ENCODE data around the gene CCSER1.
"Not testable (repeated sequence)": the region's sequence is repeated elsewhere in the genome, so short reads cannot be mapped to it uniquely, and the experiment has no call there.

Gene CCSER1

DNA sequence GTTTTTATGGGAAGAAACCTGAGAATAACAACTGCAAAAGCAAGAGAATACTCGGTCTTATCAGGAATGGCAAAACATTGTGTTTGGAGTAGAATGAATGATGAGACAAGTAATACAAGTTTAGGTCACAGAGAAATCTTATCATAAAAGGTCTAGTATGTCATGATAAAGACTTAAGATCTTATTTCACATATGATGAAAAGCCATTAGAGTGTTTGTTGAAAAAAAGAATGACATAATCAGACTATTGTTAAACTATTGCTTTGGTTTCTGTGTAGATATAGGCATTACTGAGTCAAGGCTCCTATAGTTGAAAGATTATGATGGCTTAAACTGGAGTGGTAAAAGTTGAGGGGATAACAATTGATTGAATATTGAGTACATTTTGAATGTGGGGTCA, 603.6 kb downstream of the CCSER1 start:
- no peak for DNase-seq

DNA sequence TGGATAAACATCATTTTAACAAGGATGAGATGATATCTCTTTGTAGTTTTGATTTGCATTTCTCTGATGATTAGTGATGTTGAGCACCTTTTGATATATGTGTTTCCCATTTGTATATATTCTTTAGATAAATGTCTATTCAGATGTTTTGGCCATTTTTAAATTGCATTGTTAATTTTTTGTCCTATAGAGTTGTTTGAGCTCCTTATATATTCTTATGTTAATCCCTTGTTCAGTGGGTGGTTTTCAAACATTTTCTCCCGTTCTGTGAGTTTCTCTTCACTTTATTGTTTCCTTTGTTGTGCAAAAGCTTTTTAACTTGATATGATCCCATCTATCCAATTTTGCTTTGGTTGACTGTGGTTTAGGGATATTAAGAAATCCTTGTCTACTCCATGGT, 606.0 kb downstream of the CCSER1 start:
- DNase-seq = no peak

DNA sequence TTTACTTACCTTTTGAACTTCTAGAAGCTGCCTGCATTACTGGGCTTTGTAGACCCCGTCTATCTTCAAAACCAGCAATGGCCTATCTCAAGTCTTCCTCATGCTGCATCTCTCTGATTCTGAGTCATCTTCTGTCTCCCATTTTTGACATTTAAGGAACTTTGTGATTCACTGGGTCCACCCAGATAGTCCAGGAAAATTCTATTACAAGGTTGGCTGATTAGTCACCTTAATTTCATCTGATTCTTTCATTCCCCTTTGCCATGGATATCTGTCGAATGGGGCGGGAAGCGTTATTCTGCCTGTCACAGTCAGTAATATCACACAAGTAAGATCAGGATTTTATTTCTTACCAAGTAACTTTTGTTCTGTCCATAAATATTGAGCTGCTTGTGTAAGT, 618.0 kb downstream of the CCSER1 start:
- no peak for DNase-seq

DNA sequence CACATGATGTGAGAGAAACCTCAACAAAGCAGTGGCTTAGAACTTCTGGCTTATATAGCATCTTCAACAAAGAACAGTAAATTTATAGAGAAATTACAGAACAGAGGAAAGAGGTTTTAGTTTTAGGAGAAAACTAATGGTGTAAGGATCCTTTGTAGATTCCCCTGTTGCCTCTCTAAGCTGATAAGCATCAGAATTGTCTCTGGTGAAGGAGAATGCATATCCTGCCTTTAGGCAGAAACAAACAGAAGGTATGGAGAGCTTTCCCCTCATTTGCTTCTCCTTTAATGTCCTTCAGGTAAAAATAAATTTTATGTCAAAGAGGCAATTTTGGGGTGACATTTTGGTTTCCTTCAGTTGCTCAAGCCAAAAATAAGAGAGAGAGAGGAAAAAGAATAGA, 625.9 kb downstream of the CCSER1 start:
- DNase-seq = no peak

DNA sequence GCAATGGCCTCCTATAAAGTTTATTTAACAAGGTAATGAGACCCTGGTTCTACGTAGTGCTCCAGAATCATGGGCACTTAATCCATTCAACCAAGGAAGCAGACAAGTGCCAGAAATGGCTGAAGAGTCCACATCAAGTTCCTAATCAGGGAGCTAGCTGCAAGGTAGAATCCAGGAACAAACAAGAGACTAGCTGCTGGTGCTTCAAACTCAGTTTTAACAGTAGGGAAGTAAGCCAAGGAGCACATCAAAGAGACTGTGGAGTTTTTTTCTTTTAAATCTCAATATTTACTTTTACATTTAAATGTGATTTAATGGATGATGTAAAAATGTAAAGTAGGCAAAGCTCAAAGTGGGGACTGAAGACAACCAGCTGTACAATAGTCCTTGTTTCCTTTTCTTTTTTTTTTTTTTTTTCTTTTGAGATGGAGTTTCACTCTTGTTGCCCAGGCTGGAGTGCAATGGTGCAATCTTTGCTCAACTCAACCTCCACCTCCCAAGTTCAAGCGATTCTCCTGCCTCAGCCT, 630.4 kb downstream of the CCSER1 start:
- no peak for DNase-seq

DNA sequence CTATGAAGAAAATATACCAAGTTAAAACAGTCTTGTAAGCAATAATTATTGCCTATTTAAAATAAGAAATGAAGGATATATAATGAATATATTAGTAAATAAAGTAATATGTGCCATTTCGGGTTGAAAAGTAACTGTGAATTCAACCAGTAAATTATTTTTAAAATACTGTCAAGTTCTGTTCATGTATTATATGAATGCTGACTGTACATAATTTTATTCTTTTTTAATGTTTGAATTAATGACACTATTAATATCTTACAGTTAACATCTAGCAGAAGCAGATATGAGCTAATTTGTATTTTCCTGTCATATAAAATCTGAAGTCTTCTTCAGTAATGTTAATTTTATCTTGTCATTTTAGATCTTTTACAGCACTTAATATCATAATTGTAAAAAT, 632.9 kb downstream of the CCSER1 start:
- no peak for DNase-seq

DNA sequence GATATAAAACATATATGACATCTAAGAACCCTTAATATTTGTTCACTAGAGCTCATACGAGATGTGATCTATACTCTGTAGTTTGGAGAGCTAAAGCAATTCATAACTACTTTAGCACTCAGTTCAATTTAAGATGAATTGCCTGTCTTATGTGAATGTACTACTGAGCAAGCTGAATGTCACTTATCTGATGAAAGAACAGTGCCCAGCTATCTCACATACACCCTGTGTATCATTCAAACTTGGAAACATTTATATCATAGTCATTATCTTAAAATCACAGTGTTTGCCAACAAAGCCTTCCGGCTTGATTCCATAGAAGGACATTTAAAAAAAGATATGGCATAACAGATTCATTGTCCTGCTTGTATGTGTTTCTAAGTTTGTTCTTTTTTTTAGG, 639.6 kb downstream of the CCSER1 start:
- DNase-seq = no peak

DNA sequence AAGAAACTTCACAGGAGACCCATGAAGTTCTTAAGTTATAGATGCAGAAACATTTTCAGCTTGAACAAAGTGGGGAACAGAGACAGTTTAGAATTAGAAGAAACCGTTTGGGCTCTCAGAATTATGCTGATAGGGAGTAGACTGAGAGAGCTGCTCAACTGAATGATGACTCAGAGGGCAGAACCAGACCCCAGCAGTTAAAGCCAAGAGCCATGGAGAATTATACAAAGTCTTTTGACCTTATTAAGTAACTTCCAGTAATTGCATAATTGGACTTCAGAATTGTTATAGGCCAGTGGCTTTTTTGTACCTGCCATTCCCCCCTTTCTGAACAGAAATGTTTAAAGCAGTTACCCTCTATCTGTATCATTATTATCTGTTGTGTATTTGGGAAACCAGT, 642.1 kb downstream of the CCSER1 start:
- DNase-seq = no peak

DNA sequence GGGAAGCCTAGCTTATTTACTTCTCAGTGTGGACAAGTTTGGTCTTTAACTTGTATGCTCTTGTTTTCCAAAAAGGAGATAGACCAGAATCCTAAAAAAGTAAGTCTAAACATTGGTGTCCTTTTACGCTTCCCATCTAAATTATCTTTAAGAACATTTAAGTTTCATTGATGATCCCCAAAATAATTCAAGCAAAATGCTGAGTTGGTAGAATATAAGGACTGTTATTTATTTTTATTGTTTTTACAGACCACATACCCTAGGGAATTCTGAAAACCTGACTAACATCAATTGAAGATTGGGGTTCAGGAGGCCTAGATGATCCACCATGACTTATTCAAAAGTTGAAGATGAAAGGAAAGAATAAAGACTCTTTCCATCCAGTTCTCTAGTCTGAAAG, 653.0 kb downstream of the CCSER1 start:
- no peak for DNase-seq

DNA sequence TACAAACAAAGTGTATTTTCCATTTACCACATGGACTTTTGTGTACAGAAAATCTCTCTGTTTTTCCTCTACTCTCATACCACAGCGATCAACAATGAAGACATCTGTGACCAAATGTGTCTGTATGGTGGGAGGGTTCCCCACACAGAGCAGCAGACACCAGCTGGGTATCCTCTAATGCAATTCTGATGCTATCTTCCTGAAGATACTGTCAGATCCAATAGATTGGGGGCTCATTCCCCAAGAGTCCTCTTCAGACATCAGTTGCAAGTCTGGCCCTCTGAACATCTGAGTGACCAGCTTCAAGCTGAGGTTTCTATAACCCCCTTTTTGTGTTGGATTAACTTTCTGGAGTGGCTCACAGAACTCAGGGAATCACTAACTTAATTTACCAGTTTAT, 659.4 kb downstream of the CCSER1 start:
- no peak for DNase-seq

DNA sequence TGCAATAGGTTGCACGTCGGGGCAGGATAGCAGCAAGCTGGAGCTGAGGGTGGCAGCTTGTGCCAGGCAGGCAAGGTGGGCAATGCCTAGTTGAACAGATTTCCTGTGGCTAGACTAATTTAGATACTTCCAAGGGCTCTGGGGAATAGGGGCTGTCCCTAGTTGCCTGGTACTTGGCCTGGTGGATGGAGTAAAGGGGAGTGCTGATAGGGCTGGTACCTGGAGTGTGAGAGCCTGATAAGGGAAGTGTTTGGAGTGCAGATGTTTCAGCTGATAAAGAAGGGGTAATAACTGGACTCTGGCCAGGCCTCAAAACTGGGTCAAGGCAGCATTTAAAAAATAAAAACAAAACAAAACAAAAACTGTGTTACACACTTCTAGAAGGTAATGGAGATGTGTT, 665.5 kb downstream of the CCSER1 start:
- DNase-seq = no peak

DNA sequence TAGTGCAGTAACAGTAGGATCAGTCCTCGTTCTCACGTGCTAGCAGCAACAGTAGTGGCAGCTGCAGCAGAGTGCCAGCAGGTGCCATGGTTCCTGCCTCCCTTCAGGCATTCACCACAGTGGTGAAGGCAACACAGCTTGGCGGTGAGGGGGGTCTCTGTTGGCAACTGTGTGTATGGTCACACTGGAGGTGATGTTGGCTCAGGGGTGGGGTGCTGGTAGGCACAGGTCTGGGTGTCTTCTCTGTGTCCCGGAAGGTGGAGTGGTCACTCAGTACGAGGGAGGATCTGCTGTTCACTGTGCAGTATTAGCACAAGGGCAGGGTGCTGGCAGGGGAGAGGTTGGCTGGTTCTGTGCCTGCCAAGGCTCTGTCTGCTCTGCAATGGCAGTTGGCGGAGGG, 671.8 kb downstream of the CCSER1 start:
- DNase-seq = no peak

DNA sequence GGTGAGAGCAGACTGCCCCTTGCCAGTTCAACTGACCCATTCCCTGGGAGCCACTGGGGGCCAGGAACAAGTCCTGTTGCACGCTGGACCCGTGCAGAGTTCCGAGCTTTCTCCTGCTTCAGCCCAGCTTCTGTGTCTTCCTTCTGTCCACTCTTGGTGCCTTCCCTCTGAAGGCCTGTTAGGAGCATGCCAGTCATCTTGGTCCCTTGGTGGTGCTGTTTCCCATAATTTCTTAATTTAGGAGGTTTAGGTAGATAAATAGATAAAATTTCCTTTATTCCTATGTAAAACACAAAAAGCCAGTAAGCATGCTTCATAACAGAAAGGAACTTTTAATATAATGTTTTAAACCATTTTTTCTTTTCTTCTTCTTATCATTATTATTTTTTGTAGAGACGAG, 672.7 kb downstream of the CCSER1 start:
- DNase-seq = no peak

DNA sequence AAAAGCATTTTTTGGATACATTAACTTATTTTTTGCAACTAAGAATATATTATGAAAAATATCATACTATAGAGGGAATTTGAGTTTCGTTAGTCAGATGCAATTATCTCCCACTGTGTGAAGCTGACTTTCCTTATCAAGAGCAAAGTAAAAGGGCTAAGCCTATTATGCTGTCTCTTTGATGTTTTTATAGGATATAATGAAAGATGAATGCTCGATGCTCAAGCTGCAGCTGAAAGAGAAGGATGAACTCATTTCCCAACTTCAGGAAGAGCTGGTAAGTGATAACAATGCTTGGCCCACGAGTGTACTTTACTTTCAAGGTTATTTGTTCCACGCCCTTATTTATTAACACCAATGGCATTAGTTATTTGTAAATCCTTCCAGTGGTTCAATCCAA, 688.4 kb downstream of the CCSER1 start:
- DNase-seq = no peak

DNA sequence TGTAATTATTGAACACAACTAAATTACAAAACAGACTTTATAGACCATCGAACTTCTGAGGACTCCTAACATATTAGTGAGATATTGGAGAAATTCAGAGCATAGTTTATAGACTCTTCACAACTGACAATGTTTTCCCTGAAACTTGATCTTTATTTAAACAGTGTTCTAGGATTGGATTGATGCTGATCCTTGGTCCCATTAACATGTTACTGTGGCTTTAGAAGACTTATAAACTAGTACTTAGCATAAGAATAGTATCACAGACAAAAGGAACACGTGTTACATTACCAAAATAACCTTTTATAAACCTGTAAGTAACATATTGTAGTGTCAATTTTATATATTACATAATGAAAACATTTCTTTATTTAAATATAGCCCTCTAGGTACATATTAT, 689.6 kb downstream of the CCSER1 start:
- DNase-seq = no peak

DNA sequence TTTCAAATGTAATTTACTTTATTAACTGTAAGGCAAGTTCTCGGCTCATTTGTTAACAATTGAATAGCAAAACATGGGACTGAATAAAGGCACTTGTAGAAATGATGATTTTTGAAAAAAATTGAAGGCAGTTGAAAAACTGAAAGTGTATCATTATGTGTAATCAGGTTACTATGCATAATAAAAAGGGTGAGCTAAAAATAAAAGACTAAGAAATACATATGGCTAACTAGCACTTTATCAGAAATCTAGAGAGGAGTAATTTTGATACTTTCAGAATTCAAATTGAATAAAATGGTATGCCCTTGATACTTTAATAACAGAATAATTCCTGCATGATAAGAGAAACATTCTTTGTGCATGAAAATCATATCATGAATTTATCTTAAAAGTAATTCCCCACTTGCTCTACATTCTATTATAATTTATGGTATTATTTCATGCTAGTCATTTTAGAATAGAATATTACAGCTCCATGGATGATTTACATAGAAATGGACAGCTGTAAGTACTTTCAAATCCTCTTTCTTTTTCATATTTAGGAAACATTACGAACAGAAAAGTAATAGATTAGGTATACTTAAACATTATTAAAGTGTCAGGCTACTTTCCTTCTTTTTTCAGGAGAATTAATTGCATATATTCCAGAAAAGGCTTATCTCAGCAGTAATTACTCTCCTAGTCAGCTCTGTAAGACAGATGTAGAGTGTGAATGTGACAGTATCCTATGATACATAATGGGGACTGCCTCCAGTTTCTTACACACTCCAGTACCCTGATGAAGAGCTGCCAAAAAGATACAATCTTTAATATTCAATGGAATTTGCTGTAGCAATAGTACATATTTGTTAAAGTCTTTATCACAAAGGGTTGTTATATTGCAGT, 697.3 kb downstream of the CCSER1 start:
- no peak for DNase-seq

DNA sequence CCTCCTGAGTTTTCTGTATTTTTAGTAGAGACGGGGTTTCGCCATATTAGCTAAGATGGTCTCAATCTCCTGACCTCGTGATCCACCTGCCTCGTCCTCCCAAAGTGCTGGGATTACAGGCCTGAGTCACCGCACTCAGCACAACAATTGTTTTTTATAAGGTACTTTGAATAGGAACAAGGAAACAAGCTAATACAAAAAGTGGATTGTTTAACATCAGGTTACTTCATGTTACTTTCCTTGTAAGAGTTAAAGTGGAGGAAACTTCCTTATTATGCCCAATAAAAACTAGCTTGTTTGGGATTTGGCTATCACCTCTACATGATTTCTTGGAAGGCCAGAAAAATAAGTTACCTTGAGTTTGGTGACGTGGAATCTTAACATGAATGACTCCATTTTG, 698.7 kb downstream of the CCSER1 start:
- DNase-seq = no peak

DNA sequence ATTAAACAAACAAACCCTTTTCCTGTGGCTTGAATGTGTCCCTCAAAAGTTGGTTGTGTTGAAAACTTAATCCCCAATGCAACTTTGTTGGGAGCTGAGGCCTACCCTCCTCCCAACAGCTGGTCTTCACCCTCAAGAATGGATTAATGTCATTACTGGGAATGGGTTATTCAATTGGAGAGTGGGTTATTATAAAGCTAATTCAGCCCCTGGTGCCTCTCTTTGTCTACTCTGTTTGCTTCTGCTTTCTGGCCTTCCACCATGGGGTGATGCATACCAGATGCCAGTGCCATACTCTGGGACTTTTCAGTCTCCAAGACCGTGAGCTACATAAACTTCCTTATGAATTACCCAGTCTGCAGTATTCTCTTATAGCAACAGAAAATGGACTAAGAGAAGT, 706.5 kb downstream of the CCSER1 start:
- no peak for DNase-seq

DNA sequence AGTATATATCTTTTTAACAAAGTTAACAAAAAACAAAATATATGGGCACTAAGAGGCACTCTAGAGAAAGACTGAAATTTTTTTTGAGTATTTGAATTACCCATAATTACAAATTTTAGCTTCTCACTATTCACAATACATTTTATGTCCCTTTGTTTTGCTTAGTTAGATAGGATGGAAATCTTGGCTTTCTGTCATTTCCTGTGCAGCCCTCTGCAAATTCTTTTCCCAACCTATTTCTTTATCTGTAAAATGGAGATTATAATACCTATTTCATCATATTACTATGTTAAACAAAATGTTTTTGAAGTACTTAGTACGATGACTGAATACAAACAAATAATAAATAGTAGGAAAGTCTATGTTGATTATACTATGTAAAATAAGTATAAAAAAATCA, 710.0 kb downstream of the CCSER1 start:
- DNase-seq = no peak

DNA sequence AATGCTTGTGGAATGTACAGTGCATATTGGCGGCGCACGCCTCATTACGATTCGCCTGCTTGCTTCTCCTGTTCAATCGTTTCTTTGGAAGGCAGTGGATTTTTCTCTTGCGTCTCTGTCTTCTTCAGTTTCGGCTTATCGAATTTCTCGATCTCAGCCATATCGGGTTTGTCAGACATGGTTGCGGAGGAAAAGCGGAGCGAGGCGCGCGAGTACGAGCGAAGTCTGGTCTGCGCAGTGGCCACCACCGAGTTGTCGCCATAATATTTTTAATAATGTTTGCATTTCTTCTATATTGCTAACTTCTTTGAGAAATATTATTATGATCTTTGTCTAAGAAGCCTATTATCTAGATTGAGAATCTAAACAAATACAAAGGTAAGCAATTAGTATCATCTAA, 711.7 kb downstream of the CCSER1 start:
- DNase-seq = not testable (repeated sequence)

DNA sequence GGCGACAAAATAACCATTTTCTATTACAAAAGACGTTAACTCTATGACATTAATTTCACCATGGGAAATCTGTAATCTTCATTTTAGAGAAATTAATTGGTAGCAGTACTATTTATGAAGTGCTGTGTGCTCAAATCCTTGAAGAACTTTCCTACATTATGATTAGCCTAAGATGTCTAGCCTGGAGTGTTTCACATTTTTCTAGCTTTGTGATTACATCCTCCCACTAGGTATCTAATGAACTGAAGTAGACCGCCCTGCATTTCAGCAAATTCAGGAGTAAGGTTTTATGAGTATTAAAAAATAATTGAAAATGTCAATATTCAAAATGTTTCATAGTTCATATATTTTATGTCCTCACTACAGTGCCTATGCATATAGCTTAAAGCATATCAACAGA, 713.1 kb downstream of the CCSER1 start:
- no peak for DNase-seq

DNA sequence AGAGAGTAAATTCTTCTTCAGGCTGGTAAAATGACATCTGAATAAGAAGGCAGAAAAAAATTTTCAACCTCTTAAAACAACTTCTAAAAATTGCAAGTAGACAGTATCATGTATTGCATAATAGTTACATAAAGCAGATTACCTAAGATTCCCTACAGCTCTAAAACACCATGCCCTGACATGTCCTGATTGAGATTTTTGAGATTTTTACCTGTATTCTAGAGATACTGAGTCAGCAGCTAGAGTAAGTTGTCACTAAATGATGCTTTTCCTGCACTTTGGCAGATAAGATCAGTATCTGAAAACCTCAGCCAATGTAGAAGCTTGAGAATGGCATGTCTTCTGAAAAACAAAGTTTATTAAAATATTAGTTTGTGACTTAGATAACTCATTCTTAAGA, 713.6 kb downstream of the CCSER1 start:
- DNase-seq = no peak

DNA sequence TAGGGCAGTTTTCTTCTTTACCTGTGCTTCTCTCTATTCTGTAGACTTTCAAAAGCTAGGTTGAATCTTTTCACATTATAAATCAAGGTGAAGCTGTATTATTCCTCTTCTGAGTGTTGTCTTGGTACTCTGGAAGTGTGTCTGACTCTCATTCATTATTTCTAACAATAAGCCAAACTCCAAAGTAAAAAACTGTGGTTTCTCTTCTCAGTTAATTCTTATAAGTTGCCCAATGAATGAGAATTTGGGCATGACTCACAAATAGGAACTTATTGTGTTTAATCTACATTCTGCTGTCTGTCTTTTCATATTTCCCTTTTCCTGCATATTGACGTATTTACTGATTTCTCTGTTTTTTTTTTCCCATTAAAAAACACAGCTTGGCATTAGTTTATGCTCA, 714.5 kb downstream of the CCSER1 start:
- DNase-seq = no peak

DNA sequence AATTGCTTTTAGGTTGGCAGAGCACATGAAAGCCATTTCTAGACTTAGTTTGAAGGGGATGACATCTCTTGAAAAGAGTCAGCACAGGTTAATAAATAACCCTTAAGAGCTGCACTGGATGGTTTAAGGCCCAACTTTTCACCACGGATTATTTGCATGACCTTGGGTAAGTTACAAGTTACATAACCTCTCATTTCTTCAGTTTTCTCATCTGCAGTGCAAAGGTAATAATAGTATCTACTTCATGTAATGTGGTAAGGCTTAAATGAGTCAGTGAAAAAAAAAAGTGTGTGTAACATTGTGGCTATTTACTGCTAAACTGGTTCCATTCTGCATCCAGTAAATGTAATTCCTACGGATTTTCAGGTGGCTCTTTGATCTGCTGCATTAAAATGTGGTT, 715.8 kb downstream of the CCSER1 start:
- no peak for DNase-seq

DNA sequence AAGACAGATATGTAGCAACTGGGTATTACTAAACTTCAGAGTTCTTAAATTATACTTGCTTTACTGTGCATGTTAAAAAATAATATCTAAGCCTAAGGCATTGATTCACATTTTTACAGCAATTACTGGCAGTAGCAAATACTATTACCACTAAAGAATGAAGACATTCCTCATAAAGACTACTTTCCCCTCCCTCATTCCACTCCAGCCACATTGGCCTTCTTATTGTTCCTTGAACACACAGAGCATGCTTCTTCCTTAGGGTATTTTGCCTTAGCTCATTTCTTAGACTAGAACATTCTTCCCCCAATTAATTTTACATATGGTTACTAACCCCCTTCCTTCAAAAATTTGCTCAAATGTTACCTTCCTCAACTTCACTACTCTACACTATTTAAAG, 717.0 kb downstream of the CCSER1 start:
- DNase-seq = no peak

All from midbrain (tissue), 1 donor.